GM19099 (cell line): Measurements from ENCODE around the gene ZNF784.

Experiments
- POLR2A ChIP-seq: IDR thresholded peaks from 3 replicates; pipeline ENCODE4 v1.6.1; 2011; ENCODE audit warnings: low read depth; ENCODE audit not compliant: insufficient read length; ENCODE audit errors: extremely low read depth

ZNF784 gene

GRCh38 chr19:55578761-55579747, 45.3 kb downstream of the ZNF784 start:
- TF ChIP-seq POLR2A = no peak

GRCh38 chr19:55578031-55578760, 46.2 kb downstream of the ZNF784 start:
- no peak for TF ChIP-seq POLR2A

- no peak for TF ChIP-seq POLR2A
Measured at GRCh38 chr19:55576746-55577145, 47.6 kb downstream of the ZNF784 start.
